Inferior parietal cortex (tissue), 1 donor: Measurements from ENCODE around the gene EPS15.
"Not testable (repeated sequence)": the region's sequence is repeated elsewhere in the genome, so short reads cannot be mapped to it uniquely, and the experiment has no call there.

Experiments used
- DNase-seq: peaks from one replicate; pipeline ENCODE4 v3.0.0-alpha.2; 2016; ENCODE audit errors: extremely low spot score

EPS15 gene

GRCh38 chr1:51515312-51515960 is 3.6 kb downstream of the EPS15 start:
- DNase-seq = no peak

GRCh38 chr1:51514733-51515132 is 4.3 kb downstream of the EPS15 start:
- no peak for DNase-seq

GRCh38 chr1:51512606-51513005 is 6.5 kb downstream of the EPS15 start:
- DNase-seq = no peak

- DNase-seq = no peak
These were observed 6.9 kb downstream of the EPS15 start for GRCh38 chr1:51512120-51512519.

GRCh38 chr1:51509773-51510172 is 9.3 kb downstream of the EPS15 start:
- DNase-seq = no peak

GRCh38 chr1:51506537-51506936 is 12.5 kb downstream of the EPS15 start:
- DNase-seq = no peak

- no peak for DNase-seq
These were observed 14.1 kb downstream of the EPS15 start for GRCh38 chr1:51504806-51505525.

- DNase-seq = not testable (repeated sequence)
These were observed 17.8 kb downstream of the EPS15 start for GRCh38 chr1:51501218-51501630.

- DNase-seq = no peak
These were observed 19.4 kb downstream of the EPS15 start for GRCh38 chr1:51499694-51500093.

GRCh38 chr1:51498924-51499323 is 20.1 kb downstream of the EPS15 start:
- no peak for DNase-seq

- DNase-seq = no peak
These were observed 21.7 kb downstream of the EPS15 start for GRCh38 chr1:51497340-51497739.

- DNase-seq = no peak
These were observed 24.8 kb downstream of the EPS15 start for GRCh38 chr1:51494138-51494830.

GRCh38 chr1:51491166-51491981 is 27.7 kb downstream of the EPS15 start:
- DNase-seq = no peak

- no peak for DNase-seq
These were observed 29.6 kb downstream of the EPS15 start for GRCh38 chr1:51489472-51489871.

GRCh38 chr1:51488372-51489050 is 30.6 kb downstream of the EPS15 start:
- no peak for DNase-seq

- DNase-seq = no peak
These were observed 31.4 kb downstream of the EPS15 start for GRCh38 chr1:51487628-51488027.

- DNase-seq = no peak
These were observed 34.5 kb downstream of the EPS15 start for GRCh38 chr1:51484591-51484990.

- no peak for DNase-seq
These were observed 36.2 kb downstream of the EPS15 start for GRCh38 chr1:51482881-51483280.

- not testable (repeated sequence) for DNase-seq
These were observed 44.0 kb downstream of the EPS15 start for GRCh38 chr1:51474832-51475620.

- DNase-seq = no peak
These were observed 45.5 kb downstream of the EPS15 start for GRCh38 chr1:51473331-51474115.
